SK-N-DZ (cell line): ENCODE data around the gene CCDC102A. TPM values are rescaled to one million over a fixed set of nuclear protein-coding genes. Genes with fewer than 3 reads are reported as not detected.
"Not testable (repeated sequence)": the region's sequence is repeated elsewhere in the genome, so short reads cannot be mapped to it uniquely, and the experiment has no call there.

Source experiments
- DNase-seq: peaks from one replicate; pipeline ENCODE4 v3.0.0-alpha.2; 2015; ENCODE audit warnings: low spot score
- polyA plus RNA-seq, 2 experiments: library from polyadenylated mRNA; depleted of rRNA; stranded (reverse); fragments of >200 nt; gene quantifications; 2 replicates each; pipeline ENCODE4 v1.2.3, GENCODE V29; 2014

Gene CCDC102A
- 5.1 and 8.5 TPM in 2 replicates for polyA plus RNA-seq (2014; cell fraction: cytosol; rRNA removed)
- 6.4 and 7.8 TPM in 2 replicates for polyA plus RNA-seq (2014; cell fraction: nucleus; rRNA removed)

GRCh38 chr16:57536306-57537193, at the start of gene CCDC102A:
CCDC102A (minus strand) TSS chr16:57536571; CDS start chr16:57529177, 7,394 bp downstream.
- peak; percentile 57 for DNase-seq

DNA sequence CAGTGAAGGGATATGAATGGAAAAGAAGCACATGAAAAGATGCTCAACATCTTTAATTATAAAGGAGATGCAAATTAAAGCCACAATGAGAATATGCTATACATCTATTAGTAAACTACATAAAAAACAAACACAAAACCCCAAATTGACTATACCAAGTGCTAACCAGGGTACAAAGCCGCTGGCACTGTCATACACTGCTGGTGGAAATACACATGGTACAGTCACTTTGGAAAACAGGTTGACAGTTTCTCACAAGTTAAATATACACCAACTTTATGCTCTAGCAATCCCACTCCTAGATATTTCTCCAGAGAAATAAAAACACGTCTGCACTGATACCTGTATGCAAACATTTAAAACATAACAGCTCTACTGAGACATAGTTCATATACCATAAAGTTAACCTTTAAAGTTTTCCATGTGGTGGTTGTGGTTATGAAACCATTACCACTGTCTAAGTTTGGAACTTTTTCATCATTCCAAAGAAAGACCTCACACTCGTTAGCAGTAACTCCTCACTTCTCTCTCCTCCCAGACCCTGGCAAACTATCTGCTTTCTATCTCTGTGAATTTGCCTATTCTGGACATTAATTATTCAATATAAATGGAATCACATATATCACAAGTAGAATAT, 48.8 kb upstream of the CCDC102A start:
- no peak for DNase-seq

- no peak for DNase-seq
Observed at GRCh38 chr16:57579361-57579665, 42.9 kb upstream of the CCDC102A start.

DNA sequence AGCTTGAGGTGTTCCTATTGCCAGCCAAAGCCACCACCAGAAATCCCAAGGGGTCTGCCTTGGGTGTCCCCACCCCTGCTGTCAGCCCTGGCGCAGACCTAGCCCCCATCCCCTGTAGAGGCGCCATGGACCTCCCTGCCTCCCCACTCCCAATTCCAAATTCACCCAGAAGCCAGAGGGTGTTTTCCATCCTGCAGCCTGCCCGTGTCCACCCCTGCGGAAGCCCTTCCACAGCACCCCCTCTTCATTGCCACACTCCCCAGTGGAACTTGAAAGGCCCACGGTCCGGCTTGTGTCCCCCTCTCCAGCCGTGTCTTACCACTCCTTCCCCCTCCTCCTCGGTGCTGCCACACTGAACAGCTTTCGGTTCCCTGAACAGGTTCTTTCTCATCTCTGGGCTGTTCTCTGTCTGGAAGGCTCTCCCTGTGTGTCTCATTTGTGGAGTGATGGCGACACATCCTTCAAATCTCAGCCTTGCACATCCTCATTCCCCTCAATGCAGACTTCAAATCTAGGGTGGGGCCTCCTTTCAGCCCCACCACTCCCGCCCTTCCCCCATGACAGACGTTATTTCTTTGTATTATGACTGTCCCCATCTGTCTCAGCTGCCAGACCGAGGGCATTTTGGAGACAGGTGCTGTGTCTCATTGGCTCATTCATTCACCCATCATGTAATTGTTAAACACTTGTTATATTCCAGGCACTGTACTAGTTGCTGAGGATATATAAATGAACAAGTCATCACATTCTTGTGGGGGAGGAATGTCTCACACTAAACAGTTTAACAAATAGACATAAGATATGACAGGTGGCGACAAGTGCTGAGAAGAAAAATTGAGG, 42.4 kb upstream of the CCDC102A start:
- DNase-seq, result no peak

- DNase-seq, result no peak
Observed at GRCh38 chr16:57577691-57578224, 41.4 kb upstream of the CCDC102A start.

DNA sequence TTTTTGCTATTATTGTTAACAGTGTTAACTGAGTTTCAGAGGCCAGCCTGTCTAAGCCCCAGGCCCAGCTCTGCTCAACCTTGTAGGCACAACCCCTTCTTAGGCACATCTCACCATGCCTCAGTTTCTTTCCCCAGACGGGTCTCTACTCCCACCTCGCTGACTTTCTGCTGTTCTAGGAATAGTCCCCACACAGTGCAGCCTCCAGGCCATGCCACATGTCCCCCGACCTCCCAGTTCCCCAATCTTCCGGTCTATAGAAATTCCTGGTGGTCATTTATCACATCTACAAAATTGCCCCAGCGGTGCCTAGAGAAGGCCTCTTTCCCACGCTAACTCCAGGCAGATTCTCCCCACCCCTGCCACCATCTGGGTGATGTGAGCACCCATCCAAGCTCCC, 40.8 kb upstream of the CCDC102A start:
- DNase-seq, result no peak

- DNase-seq, result peak; percentile 79
Observed at GRCh38 chr16:57576429-57576870, 40.1 kb upstream of the CCDC102A start.

- no peak for DNase-seq
Observed at GRCh38 chr16:57575468-57576277, 39.3 kb upstream of the CCDC102A start.

DNA sequence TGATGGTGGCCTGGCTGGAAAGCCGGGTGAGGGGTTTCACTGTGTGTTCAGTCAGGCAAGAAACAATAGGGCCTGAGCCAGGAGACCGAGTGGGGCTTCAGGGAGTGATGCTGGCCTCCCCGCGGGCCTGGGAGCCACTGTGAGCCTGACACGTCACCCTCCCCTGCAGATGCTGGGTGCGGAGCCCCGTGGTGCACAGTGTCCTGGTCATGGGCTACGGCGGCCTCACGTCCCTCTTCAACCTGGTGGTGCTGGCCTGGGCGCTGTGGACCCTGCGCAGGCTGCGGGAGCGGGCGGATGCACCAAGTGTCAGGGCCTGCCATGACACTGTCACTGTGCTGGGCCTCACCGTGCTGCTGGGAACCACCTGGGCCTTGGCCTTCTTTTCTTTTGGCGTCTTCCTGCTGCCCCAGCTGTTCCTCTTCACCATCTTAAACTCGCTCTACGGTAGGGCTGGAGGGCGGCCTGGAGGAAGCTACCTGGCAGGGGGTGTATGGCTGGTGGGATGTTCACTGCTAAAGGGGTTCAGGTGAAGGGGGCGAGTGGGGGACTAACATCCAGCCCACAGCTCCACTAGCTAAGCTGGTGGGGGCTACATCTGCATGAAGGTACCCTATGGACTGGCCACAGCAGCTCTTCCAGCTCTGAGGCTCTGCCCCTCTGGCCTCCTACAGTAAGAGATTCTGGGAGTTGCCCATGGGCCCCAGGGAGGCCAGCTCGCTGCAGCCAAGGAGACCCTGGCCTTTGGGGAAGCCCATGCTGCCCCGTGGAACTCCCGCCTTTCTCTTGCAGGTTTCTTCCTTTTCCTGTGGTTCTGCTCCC, 38.5 kb upstream of the CCDC102A start:
- DNase-seq, result no peak

GRCh38 chr16:57574086-57574485, 37.7 kb upstream of the CCDC102A start:
- no peak for DNase-seq

- no peak for DNase-seq
Observed at GRCh38 chr16:57572978-57573728, 36.8 kb upstream of the CCDC102A start.

- no peak for DNase-seq
Observed at GRCh38 chr16:57571098-57571497, 34.7 kb upstream of the CCDC102A start.

GRCh38 chr16:57570301-57571070, 34.1 kb upstream of the CCDC102A start:
- DNase-seq, result no peak

- DNase-seq, result no peak
Observed at GRCh38 chr16:57569306-57569946, 33.1 kb upstream of the CCDC102A start.

DNA sequence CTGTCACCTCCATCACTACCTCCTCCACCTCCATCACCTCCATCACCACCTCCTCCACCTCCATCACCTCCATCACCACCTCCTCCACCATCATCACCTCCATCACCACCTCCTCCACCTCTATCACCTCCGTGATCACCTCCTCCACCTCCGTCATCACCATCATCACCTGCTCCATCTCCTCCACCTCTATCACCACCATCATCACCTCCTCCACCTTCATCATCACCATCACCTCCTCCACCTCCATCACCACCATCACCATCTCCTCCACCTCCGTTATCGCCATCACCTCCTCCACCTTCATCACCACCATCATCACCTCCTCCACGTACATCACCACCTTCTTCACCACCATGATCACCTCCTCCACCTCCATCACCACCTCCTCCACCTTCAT, 32.4 kb upstream of the CCDC102A start:
- not testable (repeated sequence) for DNase-seq

GRCh38 chr16:57568173-57568678, 31.9 kb upstream of the CCDC102A start:
- DNase-seq, result no peak

DNA sequence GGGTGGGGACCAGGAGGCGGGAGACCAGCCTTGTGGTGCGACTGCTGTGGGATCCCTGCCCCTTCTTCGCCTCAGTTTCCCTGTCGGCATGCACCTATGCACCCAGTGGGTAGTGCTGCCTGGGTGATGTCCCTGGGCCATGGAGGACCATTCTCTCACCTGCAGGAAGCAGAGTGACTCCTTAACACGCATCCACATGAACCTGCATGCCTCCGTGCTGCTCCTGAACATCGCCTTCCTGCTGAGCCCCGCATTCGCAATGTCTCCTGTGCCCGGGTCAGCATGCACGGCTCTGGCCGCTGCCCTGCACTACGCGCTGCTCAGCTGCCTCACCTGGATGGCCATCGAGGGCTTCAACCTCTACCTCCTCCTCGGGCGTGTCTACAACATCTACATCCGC, 31.3 kb upstream of the CCDC102A start:
- no peak for DNase-seq

DNA sequence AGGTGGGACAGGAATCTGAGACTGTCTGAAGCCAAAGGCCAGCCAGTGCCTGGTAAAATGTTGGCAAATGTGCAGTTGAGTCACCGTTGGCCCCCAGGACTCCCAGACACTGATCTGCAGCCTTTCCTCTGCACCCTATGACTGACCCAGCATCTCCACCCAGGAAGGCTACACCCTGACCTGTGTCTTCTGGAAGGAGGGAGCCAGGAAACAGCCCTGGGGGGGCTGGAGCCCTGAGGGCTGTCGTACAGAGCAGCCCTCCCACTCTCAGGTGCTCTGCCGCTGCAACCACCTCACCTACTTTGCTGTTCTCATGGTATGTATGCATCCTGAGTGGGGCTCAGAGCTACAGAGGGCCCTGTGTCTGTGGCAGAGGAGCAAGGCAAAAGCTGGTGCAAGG, 30.1 kb upstream of the CCDC102A start:
- DNase-seq, result no peak
